ENCODE measurements around the gene LRRC10. TPM values are rescaled to one million over a fixed set of nuclear protein-coding genes. Genes with fewer than 3 reads are reported as not detected.

LRRC10 gene
- total RNA-seq, 5 donors from 2014 or later (not counting 1 experiment from before 2014, with no cell fraction given), result not detected

- Histone ChIP-seq H3K4me1 (ENCODE audit: control insufficient read depth in 1 of 2, extremely low read depth in 1 of 2, insufficient read depth in 2 of 2, low read length in 2 of 2) (no peaks in the 10 kb centered on the region), H3K36me3 (ENCODE audit: control insufficient read depth in 2 of 2, extremely low read depth in 1 of 2, insufficient read depth in 1 of 2, low read length in 1 of 2) (peaks cover 6 to 86% of the 10 kb centered on the region in 2 donors), H3K4me3 (ENCODE audit: control insufficient read depth in 1 of 2, extremely low read depth in 1 of 2, low read length in 1 of 2) (no peak overlapping the region), H3K9me3 (no peaks in the 10 kb centered on the region), H3K27ac (ENCODE audit: low read length) (no peak overlapping the region), H3K27me3 (replicated peaks in 1 of 2; ENCODE audit: control insufficient read depth in 2 of 2, extremely low read depth in 1 of 2, insufficient read depth in 2 of 2, low read length in 1 of 2) (no peaks in the 10 kb centered on the region)
- CTCF ChIA-PET, result no interaction called here
- POLR2A ChIA-PET, result no interaction called here
- WGBS (ENCODE audit: insufficient coverage), result no CpG with 5 or more reads among the region's 4 CpGs
- H3K27me3 Mint-ChIP-seq, result no peaks in the 10 kb centered on the region
- H3K4me1 Mint-ChIP-seq, result peaks cover 0 to 8% (median 5%) of the 10 kb centered on the region in 3 donors
- peaks cover 68% of the 10 kb centered on the region for H3K36me3 Mint-ChIP-seq
- no peaks in the 10 kb centered on the region for H3K9me3 Mint-ChIP-seq
- ATAC-seq (replicated peaks in 1 of 4) (no peak), DNase-seq (no peak)
- no peak overlapping the region for H3K27ac Mint-ChIP-seq
- no peak overlapping the region for H3K4me3 Mint-ChIP-seq
Observed at GRCh38 chr12:69598174-69598753, 12.4 kb downstream of the LRRC10 start.

- Histone ChIP-seq H3K9me3 (no peaks in the 10 kb centered on the region), H3K27ac (ENCODE audit: low read length) (no peak overlapping the region), H3K36me3 (ENCODE audit: control insufficient read depth in 2 of 2, extremely low read depth in 1 of 2, insufficient read depth in 1 of 2, low read length in 1 of 2) (peaks cover 0 to 94% of the 10 kb centered on the region in 2 donors), H3K4me3 (ENCODE audit: control insufficient read depth in 1 of 2, extremely low read depth in 1 of 2, low read length in 1 of 2) (no peak overlapping the region), H3K4me1 (ENCODE audit: control insufficient read depth in 1 of 2, extremely low read depth in 1 of 2, insufficient read depth in 2 of 2, low read length in 2 of 2) (no peaks in the 10 kb centered on the region), H3K27me3 (replicated peaks in 1 of 2; ENCODE audit: control insufficient read depth in 2 of 2, extremely low read depth in 1 of 2, insufficient read depth in 2 of 2, low read length in 1 of 2) (no peaks in the 10 kb centered on the region)
- POLR2A ChIA-PET, result interaction anchor here (0.7 kb wide), 2 partner anchors 58 to 73 kb away, joined by 10 to 15 read pairs; no protein-coding TSS in a partner anchor
- H3K4me3 Mint-ChIP-seq, result no peak overlapping the region
- no peak overlapping the region for H3K27ac Mint-ChIP-seq
- DNase-seq (no peak), ATAC-seq (replicated peaks in 1 of 4) (no peak)
- H3K27me3 Mint-ChIP-seq, result no peaks in the 10 kb centered on the region
- peaks cover 63% of the 10 kb centered on the region for H3K36me3 Mint-ChIP-seq
- H3K4me1 Mint-ChIP-seq, result peaks cover 0 to 8% (median 5%) of the 10 kb centered on the region in 3 donors
- H3K9me3 Mint-ChIP-seq, result no peaks in the 10 kb centered on the region
- CTCF ChIA-PET, result interaction anchor here in 1 of 2 donors (0.6 kb wide), 1 partner anchor 45 kb away, joined by 5 read pairs; no protein-coding TSS in a partner anchor
- WGBS (ENCODE audit: insufficient coverage), result no CpG with 5 or more reads among the region's 2 CpGs
Observed at GRCh38 chr12:69595689-69596088, 15.0 kb downstream of the LRRC10 start.

- ATAC-seq (replicated peaks in 1 of 4) (no peak), DNase-seq (no peak)
- Mint-ChIP-seq H3K4me1 (peaks cover 8 to 21% (median 12%) of the 10 kb centered on the region in 3 donors), H3K27me3 (no peaks in the 10 kb centered on the region), H3K27ac (no peak overlapping the region), H3K9me3 (no peaks in the 10 kb centered on the region), H3K36me3 (peaks cover 44% of the 10 kb centered on the region), H3K4me3 (no peak overlapping the region)
- Histone ChIP-seq H3K36me3 (ENCODE audit: control insufficient read depth in 2 of 2, extremely low read depth in 1 of 2, insufficient read depth in 1 of 2, low read length in 1 of 2) (peaks cover 9 to 70% of the 10 kb centered on the region in 2 donors), H3K4me3 (ENCODE audit: control insufficient read depth in 1 of 2, extremely low read depth in 1 of 2, low read length in 1 of 2) (no peak overlapping the region), H3K27ac (ENCODE audit: low read length) (no peak overlapping the region), H3K4me1 (ENCODE audit: control insufficient read depth in 1 of 2, extremely low read depth in 1 of 2, insufficient read depth in 2 of 2, low read length in 2 of 2) (peaks cover 7 to 10% of the 10 kb centered on the region in 2 experiments), H3K27me3 (replicated peaks in 1 of 2; ENCODE audit: control insufficient read depth in 2 of 2, extremely low read depth in 1 of 2, insufficient read depth in 2 of 2, low read length in 1 of 2) (no peaks in the 10 kb centered on the region), H3K9me3 (no peaks in the 10 kb centered on the region)
- no CpG with 5 or more reads among the region's 2 CpGs for WGBS (ENCODE audit: insufficient coverage)
- POLR2A ChIA-PET, result interaction anchor here (0.5 to 0.6 kb wide), 2 partner anchors 63 to 298 kb away, joined by 3 to 10 read pairs; no protein-coding TSS in a partner anchor
- CTCF ChIA-PET, result interaction anchor here (0.5 to 0.6 kb wide), 2 partner anchors 113 to 868 kb away, joined by 3 to 4 read pairs; no protein-coding TSS in a partner anchor
Observed at GRCh38 chr12:69589082-69589481, 21.6 kb downstream of the LRRC10 start.

- H3K27me3 ChIP-seq (replicated peaks in 1 of 2; ENCODE audit: control insufficient read depth in 2 of 2, extremely low read depth in 1 of 2, insufficient read depth in 2 of 2, low read length in 1 of 2), result no peaks in the 10 kb centered on the region
- POLR2A ChIA-PET, result no interaction called here
- H3K4me1 Mint-ChIP-seq, result peaks cover 8 to 21% (median 12%) of the 10 kb centered on the region in 3 donors
- no peaks in the 10 kb centered on the region for H3K9me3 ChIP-seq
- no peak overlapping the region for H3K27ac Mint-ChIP-seq
- no peak overlapping the region for H3K4me3 ChIP-seq (ENCODE audit: control insufficient read depth in 1 of 2, extremely low read depth in 1 of 2, low read length in 1 of 2)
- 100% methylated on average over 2 of the region's 4 CpGs for WGBS (ENCODE audit: insufficient coverage)
- H3K4me1 ChIP-seq (ENCODE audit: control insufficient read depth in 1 of 2, extremely low read depth in 1 of 2, insufficient read depth in 2 of 2, low read length in 2 of 2), result peaks cover 7 to 10% of the 10 kb centered on the region in 2 experiments
- no peaks in the 10 kb centered on the region for H3K9me3 Mint-ChIP-seq
- peaks cover 38% of the 10 kb centered on the region for H3K36me3 Mint-ChIP-seq
- no peak overlapping the region for H3K4me3 Mint-ChIP-seq
- DNase-seq (no peak), ATAC-seq (replicated peaks in 1 of 4) (no peak)
- peaks cover 9 to 64% of the 10 kb centered on the region in 2 donors for H3K36me3 ChIP-seq (ENCODE audit: control insufficient read depth in 2 of 2, extremely low read depth in 1 of 2, insufficient read depth in 1 of 2, low read length in 1 of 2)
- H3K27me3 Mint-ChIP-seq, result no peaks in the 10 kb centered on the region
- CTCF ChIA-PET, result interaction anchor here in 1 of 2 donors (0.5 kb wide), 1 partner anchor 112 kb away, joined by 4 read pairs; no protein-coding TSS in a partner anchor
- H3K27ac ChIP-seq (ENCODE audit: low read length), result no peak overlapping the region
Observed at GRCh38 chr12:69588527-69588926, 22.2 kb downstream of the LRRC10 start.

- peaks cover 18% of the 10 kb centered on the region for H3K36me3 Mint-ChIP-seq
- peaks cover 8 to 21% (median 12%) of the 10 kb centered on the region in 3 donors for H3K4me1 Mint-ChIP-seq
Observed at GRCh38 chr12:69585189-69586062, 25.3 kb downstream of the LRRC10 start, which contains the start of gene CCT2. Gene CCT2, plus strand, starts transcription at chr12:69585459. Its CDS starts 63 bp downstream, at chr12:69585522.

GRCh38 chr12:69583203-69583602, 27.5 kb downstream of the LRRC10 start:
- CTCF ChIA-PET, result interaction anchor here in 1 of 2 donors (0.9 kb wide), 1 partner anchor 14 kb away, joined by 3 read pairs; no protein-coding TSS in a partner anchor
- no peak for ATAC-seq (replicated peaks in 1 of 4)
- H3K27ac Mint-ChIP-seq, result no peak overlapping the region

More at GRCh38 chr12:69585189-69586062, 25.3 kb downstream of the LRRC10 start, which contains the start of gene CCT2:
- 0% methylated on average over 61 of the region's 63 CpGs for WGBS (ENCODE audit: insufficient coverage)
- ChIA-PET POLR2A (interaction anchor here in 1 of 2 donors (0.6 to 1.3 kb wide), 2 partner anchors 15 to 105 kb away, joined by 3 to 4 read pairs; no protein-coding TSS in a partner anchor), CTCF (interaction anchor here (0.8 to 1.1 kb wide), 4 partner anchors 13 to 16 kb away, joined by 3 to 4 read pairs (median 3); no protein-coding TSS in a partner anchor)
- Histone ChIP-seq H3K27ac (ENCODE audit: low read length) (peak within 1 kb of the TSS; percentile 94), H3K4me3 (ENCODE audit: control insufficient read depth in 1 of 2, extremely low read depth in 1 of 2, low read length in 1 of 2) (peak within 1 kb of the TSS; percentile 99 to 100), H3K27me3 (replicated peaks in 1 of 2; ENCODE audit: control insufficient read depth in 2 of 2, extremely low read depth in 1 of 2, insufficient read depth in 2 of 2, low read length in 1 of 2) (no peaks in the 10 kb centered on the region), H3K36me3 (ENCODE audit: control insufficient read depth in 2 of 2, extremely low read depth in 1 of 2, insufficient read depth in 1 of 2, low read length in 1 of 2) (peaks cover 9 to 34% of the 10 kb centered on the region in 2 donors), H3K9me3 (no peaks in the 10 kb centered on the region), H3K4me1 (ENCODE audit: control insufficient read depth in 1 of 2, extremely low read depth in 1 of 2, insufficient read depth in 2 of 2, low read length in 2 of 2) (peaks cover 7 to 10% of the 10 kb centered on the region in 2 experiments)
- peak within 1 kb of the TSS; percentile 93 to 100 (median 95) for H3K4me3 Mint-ChIP-seq
- ATAC-seq (replicated peaks in 1 of 4) (peak; percentile 93 to 95 (median 95)), DNase-seq (peak; percentile 89 to 98 (median 96))
- H3K27me3 Mint-ChIP-seq, result no peaks in the 10 kb centered on the region
- H3K27ac Mint-ChIP-seq, result peak within 1 kb of the TSS; percentile 88 to 94
- no peaks in the 10 kb centered on the region for H3K9me3 Mint-ChIP-seq

More at GRCh38 chr12:69583203-69583602, 27.5 kb downstream of the LRRC10 start:
- Histone ChIP-seq H3K4me1 (ENCODE audit: control insufficient read depth in 1 of 2, extremely low read depth in 1 of 2, insufficient read depth in 2 of 2, low read length in 2 of 2) (peaks cover 7 to 10% of the 10 kb centered on the region in 2 experiments), H3K4me3 (ENCODE audit: control insufficient read depth in 1 of 2, extremely low read depth in 1 of 2, low read length in 1 of 2) (no peak overlapping the region), H3K36me3 (ENCODE audit: control insufficient read depth in 2 of 2, extremely low read depth in 1 of 2, insufficient read depth in 1 of 2, low read length in 1 of 2) (peaks cover 0 to 12% of the 10 kb centered on the region in 2 donors), H3K9me3 (no peaks in the 10 kb centered on the region), H3K27ac (ENCODE audit: low read length) (no peak overlapping the region), H3K27me3 (replicated peaks in 1 of 2; ENCODE audit: control insufficient read depth in 2 of 2, extremely low read depth in 1 of 2, insufficient read depth in 2 of 2, low read length in 1 of 2) (no peaks in the 10 kb centered on the region)
- no peaks in the 10 kb centered on the region for H3K9me3 Mint-ChIP-seq
- H3K27me3 Mint-ChIP-seq, result no peaks in the 10 kb centered on the region
- H3K36me3 Mint-ChIP-seq, result peaks cover 2% of the 10 kb centered on the region
- DNase-seq, result no peak
- H3K4me3 Mint-ChIP-seq, result no peak overlapping the region
- peaks cover 8 to 14% (median 12%) of the 10 kb centered on the region in 3 donors for H3K4me1 Mint-ChIP-seq
- POLR2A ChIA-PET, result interaction anchor here in 1 of 2 donors (0.5 kb wide), 1 partner anchor 17 kb away, joined by 4 read pairs; no protein-coding TSS in a partner anchor

Data from T-cell (primary cell).